Measurements from ENCODE around the gene ARID1B.

Gene ARID1B

DNA sequence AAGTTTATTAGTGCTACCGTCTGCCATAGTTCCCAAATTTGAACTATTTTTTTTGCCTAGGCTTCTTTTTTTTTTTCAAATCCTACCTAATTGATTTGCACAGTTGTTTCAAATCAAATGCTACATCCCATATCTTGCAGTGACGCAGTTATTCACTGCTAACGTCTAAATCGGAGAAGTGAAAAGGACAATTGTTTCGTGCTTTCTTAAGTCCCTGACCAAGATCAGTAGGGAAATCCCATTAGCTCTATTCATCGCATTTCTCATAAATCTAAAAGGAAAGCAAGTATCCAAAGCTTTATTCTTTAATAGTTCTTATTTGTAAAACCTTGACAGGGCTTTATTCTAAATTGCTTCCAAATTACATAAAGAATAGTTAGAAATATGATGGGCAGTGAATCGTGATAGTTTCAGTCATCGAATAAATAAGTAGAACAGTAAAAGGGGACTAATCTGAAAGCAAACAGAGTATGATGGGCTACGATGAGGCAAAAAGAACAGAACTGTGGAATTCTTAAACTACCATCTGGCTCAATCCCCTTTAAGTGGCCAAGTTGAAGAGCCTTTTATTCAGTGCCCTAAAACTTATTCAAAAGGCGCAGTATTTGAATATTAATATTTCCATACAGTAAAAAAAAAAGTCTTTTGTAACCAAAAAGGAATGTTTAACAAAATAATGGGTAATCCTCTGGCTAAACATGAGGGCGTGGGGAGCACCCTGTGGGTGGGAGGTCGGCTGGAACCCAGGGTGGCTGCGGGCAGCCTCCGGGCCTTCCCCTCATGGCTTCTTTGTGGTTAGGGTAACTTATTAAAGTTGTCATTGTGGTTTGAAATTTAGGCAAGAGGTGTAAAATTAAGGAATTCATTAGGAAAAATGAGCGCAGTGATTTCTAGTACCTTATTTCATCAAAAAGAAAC lies 3.0 kb upstream of the ARID1B start:
- DNase-seq (ENCODE audit: insufficient read length, low spot score) (no peak), FAIRE-seq (no peak)

DNA sequence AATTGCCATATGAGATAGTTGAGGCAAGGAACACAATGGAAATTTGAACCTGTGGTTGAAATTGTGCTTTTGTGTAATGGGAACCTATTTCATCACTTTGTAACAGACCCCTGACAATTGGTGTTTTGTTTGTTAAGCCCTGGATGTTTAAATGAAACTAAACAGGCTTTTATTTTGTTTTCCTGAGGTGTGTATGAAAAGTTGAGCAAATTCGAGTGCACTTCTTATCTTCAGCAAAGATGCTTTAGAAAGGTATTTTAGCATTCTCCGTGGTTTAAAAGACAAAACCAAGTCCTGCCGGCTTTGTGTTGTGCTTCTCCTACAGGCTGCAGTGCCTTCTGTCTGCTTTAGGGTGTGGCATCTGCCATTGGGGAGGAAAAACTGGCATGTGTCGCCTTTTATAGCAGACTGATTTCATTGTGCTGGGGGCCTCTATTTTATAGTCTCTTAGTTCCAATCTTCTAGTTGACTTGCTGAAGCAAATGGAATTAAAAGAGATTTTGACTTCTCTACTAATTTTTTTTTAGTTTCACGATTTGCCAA lies 2.2 kb upstream of the ARID1B start:
- no peak for FAIRE-seq
- DNase-seq (ENCODE audit: insufficient read length, low spot score): no peak

DNA sequence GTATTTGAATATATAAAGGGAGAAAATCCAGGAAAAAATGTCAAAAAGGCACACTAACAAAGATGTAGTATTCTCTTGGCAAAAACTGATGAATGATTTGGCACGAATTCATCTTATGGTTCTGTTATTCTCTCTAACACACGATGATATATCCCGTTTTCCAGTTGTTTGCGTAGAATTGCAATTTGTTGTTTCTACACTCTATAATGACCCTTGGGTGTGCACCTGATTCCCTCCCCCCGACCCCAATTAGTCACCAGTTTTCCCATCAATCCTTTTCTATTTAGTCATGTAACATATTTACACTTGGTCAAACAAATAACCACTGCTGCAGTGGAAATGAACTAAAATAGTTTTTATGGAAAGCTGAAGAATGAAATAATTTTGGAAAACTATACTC lies 1.5 kb upstream of the ARID1B start:
- DNase-seq (ENCODE audit: insufficient read length, low spot score) (no peak), FAIRE-seq (no peak)

DNA sequence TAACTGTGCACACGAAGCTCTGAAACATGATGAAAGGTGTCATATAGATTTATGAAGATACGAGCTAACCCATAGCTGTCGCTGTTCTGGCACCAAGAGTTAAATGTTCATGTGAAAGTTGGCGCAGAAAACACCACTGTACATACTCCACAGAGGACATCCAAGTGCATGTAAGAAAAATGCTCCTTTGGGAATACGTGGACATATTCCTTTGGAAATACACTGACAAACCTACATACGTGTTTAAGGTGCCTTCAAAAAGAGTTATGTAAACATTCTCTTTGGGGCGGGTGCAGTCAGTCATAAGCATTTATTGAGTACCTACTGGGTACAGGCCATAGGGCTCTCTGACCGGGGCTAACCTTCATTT lies 723 bp upstream of the ARID1B start:
- DNase-seq (ENCODE audit: insufficient read length, low spot score) (no peak), FAIRE-seq (no peak)

DNA sequence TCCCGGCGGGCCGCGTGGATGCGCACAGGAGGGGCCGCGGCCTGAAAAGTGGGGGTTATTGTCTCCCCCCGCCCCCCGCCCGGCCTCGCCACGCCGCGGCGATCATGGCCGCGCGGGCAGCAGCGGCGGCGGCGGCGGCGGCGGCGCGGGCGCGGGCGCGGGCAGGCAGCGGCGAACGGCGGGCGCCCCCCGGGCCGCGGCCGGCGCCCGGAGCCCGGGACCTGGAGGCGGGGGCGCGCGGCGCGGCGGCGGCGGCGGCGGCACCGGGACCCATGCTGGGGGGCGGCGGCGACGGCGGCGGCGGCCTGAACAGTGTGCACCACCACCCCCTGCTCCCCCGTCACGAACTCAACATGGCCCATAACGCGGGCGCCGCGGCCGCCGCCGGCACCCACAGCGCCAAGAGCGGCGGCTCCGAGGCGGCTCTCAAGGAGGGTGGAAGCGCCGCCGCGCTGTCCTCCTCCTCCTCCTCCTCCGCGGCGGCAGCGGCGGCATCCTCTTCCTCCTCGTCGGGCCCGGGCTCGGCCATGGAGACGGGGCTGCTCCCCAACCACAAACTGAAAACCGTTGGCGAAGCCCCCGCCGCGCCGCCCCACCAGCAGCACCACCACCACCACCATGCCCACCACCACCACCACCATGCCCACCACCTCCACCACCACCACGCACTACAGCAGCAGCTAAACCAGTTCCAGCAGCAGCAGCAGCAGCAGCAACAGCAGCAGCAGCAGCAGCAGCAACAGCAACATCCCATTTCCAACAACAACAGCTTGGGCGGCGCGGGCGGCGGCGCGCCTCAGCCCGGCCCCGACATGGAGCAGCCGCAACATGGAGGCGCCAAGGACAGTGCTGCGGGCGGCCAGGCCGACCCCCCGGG lies 637 bp downstream of the ARID1B start:
- DNase-seq (ENCODE audit: insufficient read length, low spot score) (peak; percentile 31), FAIRE-seq (no peak)

DNA sequence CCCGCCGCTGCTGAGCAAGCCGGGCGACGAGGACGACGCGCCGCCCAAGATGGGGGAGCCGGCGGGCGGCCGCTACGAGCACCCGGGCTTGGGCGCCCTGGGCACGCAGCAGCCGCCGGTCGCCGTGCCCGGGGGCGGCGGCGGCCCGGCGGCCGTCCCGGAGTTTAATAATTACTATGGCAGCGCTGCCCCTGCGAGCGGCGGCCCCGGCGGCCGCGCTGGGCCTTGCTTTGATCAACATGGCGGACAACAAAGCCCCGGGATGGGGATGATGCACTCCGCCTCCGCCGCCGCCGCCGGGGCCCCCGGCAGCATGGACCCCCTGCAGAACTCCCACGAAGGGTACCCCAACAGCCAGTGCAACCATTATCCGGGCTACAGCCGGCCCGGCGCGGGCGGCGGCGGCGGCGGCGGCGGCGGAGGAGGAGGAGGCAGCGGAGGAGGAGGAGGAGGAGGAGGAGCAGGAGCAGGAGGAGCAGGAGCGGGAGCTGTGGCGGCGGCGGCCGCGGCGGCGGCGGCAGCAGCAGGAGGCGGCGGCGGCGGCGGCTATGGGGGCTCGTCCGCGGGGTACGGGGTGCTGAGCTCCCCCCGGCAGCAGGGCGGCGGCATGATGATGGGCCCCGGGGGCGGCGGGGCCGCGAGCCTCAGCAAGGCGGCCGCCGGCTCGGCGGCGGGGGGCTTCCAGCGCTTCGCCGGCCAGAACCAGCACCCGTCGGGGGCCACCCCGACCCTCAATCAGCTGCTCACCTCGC lies 1.5 kb downstream of the ARID1B start:
- DNase-seq (ENCODE audit: insufficient read length, low spot score) (no peak), FAIRE-seq (no peak)

DNA sequence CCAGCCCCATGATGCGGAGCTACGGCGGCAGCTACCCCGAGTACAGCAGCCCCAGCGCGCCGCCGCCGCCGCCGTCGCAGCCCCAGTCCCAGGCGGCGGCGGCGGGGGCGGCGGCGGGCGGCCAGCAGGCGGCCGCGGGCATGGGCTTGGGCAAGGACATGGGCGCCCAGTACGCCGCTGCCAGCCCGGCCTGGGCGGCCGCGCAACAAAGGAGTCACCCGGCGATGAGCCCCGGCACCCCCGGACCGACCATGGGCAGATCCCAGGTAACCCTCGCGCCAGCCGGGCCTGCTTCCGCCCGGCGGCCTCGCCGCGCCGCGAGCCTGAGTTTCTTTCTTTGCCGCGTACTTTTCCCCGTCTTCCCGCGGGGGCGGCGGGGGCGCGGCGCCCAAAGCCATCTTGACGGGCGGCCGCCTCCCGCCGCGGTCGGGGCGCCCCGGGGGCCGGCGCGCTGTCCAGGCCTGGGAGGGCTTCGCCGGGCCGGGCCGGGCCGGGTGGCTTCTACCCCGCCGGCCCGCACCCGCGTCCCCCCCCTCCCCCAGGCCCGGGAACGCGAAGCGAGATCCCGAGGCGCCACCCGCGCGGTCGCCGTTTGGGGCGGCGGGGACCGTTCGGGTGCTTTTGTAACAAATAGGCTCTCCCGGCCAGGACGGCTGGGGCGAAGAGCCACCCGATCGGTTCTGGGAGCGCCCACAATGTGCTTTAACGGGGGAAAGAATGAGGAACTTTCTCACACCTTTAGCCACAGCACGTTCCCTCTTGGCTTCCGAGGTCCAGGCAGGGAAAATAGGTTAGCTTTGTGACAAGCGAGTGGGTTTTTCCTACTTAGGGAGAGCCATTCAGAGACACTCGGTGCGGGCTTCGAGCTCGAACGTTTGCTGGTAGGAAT lies 2.3 kb downstream of the ARID1B start:
- no peak for FAIRE-seq
- no peak for DNase-seq (ENCODE audit: insufficient read length, low spot score)

DNA sequence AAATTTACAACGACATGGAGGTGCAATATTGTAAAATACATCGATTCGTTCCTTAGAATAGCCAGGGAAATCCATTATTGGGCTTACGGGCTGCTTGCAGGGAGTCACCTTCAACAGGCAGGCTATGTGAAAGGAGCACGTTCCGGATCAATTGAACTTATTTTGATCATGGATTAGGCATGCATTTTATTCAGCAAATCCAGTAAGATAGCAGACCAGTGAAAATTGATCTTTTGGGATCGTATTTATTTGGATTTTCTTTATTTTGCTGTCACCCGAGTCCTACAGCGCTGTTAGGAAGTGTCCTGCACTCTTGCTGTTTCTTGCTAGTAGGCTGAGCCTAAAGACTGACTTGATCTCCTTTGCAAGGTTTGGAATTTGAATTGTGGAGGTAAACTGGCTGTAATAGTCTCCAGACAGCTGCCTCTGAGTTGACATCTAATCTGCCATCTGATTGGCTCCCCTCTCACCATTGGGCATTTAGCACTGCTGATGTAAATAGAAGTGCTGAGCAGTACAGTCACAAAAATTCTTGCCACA lies 3.0 kb downstream of the ARID1B start:
- FAIRE-seq: peak; percentile 52
- peak; percentile 71 for DNase-seq (ENCODE audit: insufficient read length, low spot score)

DNA sequence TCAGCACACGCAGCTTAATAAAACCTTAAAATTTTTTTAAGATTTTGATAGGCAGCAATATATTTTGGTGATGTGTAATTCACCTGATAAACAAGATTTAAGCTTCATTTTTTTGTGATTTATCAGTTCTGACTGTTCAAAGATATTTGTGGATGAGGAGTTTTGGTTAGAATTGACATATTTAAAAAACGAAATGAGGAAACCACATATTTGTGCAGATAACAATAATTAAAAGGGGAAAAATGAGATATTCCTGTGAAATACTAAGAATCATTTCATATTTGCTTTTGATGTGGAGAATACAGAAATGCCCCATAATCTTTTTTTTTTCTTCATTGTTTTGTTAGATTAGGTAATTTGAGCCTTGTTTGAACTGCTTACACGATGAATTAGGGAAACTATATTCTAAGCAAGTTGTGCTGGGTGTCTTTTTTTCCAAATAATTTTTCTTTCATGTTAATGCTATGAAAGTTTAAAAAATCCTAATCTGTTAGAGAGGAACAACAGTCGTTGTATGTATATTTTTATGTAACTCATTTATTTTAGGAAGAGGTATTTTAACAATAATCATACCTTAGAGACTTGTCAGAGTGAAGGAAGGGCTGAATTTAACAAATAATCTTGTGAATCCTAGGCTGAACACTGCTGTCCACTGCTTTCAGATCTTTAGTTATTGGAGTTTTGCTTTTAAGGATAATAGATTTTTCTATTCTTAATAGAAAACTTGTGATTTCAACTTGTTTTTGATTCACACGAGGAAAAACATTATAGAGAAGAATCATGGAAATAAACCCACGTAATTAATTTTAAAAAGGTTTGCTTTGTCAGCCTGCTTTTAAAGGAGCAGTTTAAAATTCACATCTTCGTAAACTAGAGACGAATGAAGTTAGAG lies 4.0 kb downstream of the ARID1B start:
- no peak for FAIRE-seq
- no peak for DNase-seq (ENCODE audit: insufficient read length, low spot score)

DNA sequence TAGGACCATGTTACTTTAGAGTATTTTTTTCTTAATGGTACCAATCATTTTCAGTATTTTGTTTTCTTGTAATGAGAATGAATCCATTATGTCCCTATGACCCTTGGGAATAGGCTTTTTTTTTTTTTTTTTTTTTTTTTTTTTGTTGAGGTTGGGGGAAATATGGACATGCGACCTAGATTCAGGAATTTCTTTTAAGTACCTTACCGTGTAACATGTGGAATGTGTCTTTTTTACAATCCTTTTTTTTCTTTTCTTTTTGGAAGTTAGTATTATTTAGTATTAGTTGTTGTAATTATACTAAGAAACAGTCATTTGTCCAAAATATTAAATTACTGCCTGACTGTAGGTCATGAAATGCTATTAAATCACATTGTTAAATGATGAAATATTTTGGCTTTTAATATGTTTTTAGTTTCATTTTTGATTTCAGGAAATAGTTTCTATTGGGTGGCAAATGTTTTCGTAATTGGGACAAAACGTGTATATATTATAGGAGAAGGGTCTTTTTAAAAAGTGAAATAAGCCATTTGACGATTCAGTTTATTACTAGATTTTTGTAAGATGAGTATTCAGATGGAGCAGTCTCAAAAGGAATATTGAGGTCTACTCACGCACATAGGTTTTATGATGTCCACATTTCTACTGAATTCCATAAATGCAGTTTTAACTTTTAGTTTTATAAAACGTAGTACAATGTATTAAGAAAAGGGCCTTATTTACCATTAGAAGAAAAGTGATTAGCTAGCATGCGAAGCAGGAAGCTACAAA lies 4.9 kb downstream of the ARID1B start:
- FAIRE-seq (no peak), DNase-seq (ENCODE audit: insufficient read length, low spot score) (no peak)

DNA sequence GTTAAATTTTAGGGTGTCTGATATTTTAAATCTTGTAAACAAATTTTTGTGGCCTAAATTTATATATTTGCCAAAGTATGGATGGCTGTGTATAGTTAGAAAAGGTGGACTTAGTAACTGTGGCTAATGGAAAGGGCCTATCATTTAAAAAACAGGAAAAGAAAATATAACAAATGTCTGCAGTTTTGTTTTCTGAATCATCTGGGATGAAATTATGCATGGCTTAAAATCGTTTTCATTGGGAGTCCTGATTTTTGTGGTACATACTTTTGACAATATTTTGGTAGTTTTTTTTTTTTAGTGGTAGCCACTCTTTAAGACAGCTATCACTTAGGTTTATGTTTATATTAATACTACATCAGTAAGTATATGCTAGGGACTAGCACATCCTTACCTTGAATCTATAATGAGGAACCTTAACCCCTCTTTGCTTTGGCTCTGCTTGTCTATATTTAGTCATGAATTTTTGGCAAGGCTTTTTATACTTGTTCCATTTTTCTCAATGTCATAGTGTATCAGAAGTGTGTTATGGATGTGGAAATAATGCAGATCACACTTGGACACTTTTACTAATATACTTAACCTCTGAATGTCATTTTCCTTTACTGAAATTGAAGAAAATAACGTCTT lies 5.6 kb downstream of the ARID1B start:
- DNase-seq (ENCODE audit: insufficient read length, low spot score) (no peak), FAIRE-seq (no peak)

DNA sequence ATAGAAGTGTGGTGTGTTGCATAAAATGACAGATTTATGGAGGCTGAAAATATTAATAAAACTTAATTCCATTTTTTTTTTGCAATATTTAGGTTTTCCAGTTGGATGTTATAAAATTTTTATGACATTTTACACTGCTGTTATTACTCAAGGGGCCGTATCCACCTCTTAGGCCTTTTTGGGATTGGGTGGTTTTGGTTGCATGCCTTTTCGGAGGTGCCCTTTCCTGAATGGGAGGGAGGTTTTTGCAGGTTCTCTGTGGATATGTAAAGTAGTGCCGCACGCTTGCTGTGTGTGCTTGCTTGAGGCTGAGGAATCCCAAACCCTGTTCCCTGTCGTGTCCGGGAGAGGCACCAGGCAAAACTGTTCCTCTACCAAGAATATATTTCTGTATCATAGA lies 6.8 kb downstream of the ARID1B start:
- DNase-seq (ENCODE audit: insufficient read length, low spot score): no peak
- FAIRE-seq: no peak

DNA sequence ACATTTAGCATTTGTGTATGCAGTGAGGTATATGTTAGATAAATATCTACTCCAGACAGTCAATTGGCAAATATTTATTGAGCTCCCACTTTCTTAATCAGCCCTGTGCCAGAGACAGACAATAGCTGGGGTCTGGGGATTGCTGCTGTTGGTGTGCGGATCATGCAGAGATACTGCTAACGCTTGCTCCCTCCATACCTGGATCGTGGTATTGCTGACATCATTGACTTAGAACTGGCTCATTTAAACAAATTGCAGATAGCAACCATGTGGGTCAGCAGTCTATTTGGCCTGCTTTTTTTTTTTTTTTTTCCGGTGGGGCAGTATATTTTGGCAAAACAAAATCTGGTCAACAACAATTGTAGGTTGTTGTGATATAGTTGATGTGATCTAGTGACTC lies 9.5 kb downstream of the ARID1B start:
- no peak for DNase-seq (ENCODE audit: insufficient read length, low spot score)
- FAIRE-seq: no peak

DNA sequence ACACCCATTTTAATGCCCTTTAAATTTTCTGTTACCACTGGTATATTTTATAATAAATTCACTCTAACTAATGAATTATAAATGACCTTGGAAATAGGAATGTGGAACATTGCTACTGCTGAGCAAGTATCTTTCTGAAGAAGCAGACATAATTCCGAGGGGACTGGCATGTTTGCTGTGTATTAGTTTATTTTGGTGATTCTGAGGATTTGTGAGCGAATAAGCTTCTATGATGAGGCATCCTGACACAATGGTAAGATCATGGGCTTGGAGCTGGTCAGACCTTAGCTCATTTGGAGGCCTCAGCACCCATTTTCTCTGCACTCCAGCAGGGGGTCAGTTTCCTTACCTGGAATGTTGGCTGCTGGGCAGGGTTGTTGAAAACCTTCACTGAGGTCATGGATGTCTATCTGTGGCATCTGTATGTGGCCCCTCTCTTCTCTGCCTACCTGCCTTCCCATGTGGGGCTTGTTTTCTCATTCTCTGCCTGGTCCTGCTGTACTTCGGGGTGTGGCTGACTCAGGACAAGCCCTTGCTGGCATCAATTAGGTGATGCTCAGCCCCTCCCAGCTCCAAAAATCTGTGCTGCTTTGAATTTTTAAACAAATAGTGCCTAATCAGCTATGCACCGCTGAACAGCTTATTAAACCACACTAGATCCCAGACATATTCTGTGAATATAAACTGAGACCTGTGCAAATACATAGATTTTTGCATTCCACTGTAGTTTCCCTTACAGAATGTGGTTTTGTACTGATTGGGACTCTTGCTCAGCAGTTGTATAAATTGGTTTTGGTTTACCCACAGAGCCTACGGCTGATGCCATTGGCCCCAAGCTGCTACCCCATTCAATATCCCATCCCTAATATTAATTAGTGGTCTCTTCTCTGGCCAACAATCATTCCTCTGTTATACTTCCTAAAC lies 10.7 kb downstream of the ARID1B start:
- DNase-seq (ENCODE audit: insufficient read length, low spot score): no peak
- no peak for FAIRE-seq

DNA sequence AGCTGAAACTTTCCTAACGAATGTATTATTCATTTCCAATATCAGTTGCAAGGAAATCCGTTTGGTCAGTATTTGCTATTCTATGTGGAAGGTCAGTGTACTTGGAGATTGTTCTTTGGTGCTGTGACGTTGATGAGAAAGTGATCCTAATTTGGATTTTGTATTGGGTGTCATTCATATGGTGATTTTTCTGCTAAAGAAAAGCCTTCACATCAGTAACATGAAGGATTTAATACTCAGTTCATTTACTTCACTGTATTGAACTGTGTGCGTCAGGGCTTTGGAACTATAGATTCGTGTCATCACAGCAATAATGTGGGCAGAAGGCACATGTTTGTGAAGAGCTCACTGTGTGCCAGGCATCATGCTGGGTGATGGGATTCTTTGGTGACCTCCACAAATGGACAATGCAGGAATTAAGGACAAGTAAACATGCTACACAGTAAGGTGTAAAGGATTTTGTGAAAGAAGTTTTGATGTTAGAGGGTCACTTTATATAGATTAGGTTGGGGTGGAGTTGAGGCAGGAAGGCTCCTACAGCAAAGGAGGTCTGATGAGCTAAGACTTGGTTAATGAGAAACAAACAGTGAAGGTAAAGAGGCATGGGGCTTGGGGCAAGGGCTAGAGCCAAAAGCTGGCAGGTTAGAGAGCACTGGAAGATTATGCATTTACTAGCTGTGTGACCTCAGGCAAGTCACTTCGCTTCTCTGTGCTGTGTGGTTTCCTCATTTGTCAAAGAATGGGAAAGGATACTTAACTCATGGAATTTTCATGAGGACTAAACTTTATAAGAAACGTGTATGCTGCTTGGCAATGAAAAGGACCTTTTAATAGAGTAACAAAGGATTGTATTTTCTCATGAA lies 12.1 kb downstream of the ARID1B start:
- FAIRE-seq (no peak), DNase-seq (ENCODE audit: insufficient read length, low spot score) (no peak)
